ENCODE results near the gene SMAD4.

SMAD4 gene

DNA sequence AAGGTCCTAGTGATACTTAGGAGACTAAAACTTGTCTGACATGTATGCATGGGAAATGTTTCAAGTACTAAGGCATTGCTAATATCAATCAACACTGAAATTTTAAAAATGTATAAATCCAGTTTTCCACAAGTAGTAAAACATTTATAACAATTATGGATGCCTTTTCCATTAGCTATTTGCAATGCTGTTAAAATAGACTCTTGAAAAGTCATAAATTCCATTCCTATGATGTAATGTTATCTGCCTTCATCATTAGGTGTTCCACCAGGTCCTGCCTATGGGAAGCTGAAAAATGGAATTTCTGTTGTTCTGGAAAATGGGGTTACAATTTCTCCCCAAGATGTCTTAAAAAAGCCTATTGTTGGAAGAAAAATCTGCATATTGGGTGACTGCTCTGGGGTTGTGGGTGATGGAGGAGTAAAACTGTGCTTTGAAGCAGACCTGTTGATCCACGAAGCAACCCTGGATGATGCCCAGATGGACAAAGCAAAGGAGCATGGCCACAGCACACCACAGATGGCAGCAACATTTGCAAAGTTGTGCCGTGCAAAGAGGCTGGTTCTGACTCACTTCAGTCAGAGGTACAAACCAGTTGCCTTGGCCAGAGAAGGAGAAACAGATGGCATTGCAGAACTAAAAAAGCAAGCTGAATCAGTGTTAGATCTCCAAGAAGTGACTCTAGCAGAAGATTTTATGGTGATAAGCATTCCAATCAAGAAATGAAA lies 43.5 kb upstream of the SMAD4 start:
- no peak overlapping the region for H3K9ac ChIP-seq
- no peak overlapping the region for H3K4me2 ChIP-seq
- H2AFZ ChIP-seq (ENCODE audit: low read depth) = no peak overlapping the region

DNA sequence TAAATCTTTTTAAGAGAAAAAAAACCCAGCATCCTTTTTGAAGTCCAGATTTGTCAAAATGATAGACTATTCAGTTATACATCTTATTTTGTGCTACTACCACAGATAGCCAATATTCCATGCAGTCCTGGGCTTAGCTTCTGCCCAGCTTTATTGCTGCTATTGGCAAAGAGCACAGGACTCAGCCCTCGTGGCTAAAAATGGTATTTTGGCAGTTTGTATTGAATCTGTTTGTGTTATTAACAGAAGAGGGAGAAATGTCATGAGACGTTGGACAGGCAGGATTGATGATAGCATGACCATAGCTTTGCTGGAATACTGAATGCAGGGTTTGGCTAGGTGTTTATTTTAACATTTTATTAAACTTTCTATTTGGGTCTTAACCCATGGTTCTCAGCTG lies 42.8 kb upstream of the SMAD4 start:
- H3K79me2 ChIP-seq (ENCODE audit: insufficient read depth, low read depth) = no peaks in the 10 kb centered on the region
- no peak overlapping the region for H3K4me3 ChIP-seq (IDR thresholded peaks at IDR 0.05; ENCODE audit: insufficient read depth, low read depth, low read length)
- H3K27ac ChIP-seq = no peak overlapping the region
- no peaks in the 10 kb centered on the region for H3K36me3 ChIP-seq (ENCODE audit: insufficient read depth)
- H2AFZ ChIP-seq (ENCODE audit: low read depth) = no peak overlapping the region
- TF ChIP-seq, protein P1, sequence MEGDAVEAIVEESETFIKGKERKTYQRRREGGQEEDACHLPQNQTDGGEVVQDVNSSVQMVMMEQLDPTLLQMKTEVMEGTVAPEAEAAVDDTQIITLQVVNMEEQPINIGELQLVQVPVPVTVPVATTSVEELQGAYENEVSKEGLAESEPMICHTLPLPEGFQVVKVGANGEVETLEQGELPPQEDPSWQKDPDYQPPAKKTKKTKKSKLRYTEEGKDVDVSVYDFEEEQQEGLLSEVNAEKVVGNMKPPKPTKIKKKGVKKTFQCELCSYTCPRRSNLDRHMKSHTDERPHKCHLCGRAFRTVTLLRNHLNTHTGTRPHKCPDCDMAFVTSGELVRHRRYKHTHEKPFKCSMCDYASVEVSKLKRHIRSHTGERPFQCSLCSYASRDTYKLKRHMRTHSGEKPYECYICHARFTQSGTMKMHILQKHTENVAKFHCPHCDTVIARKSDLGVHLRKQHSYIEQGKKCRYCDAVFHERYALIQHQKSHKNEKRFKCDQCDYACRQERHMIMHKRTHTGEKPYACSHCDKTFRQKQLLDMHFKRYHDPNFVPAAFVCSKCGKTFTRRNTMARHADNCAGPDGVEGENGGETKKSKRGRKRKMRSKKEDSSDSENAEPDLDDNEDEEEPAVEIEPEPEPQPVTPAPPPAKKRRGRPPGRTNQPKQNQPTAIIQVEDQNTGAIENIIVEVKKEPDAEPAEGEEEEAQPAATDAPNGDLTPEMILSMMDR (conservative IDR thresholded peaks at IDR 0.05; ENCODE audit: low read depth, low read length) = no peak
- no peak overlapping the region for H3K4me2 ChIP-seq
- H4K20me1 ChIP-seq (ENCODE audit: insufficient read depth) = no peaks in the 10 kb centered on the region
- H3K9ac ChIP-seq = no peak overlapping the region
- H3K4me1 ChIP-seq (ENCODE audit: low read depth, poor library complexity, severe bottlenecking) = no peaks in the 10 kb centered on the region
- H3K27me3 ChIP-seq (ENCODE audit: insufficient read depth, low read depth) = no peaks in the 10 kb centered on the region

More for the DNA sequence above, 43.5 kb upstream of the SMAD4 start:
- H3K4me1 ChIP-seq (ENCODE audit: low read depth, poor library complexity, severe bottlenecking) = no peaks in the 10 kb centered on the region
- H3K79me2 ChIP-seq (ENCODE audit: insufficient read depth, low read depth) = no peaks in the 10 kb centered on the region
- no peaks in the 10 kb centered on the region for H3K27me3 ChIP-seq (ENCODE audit: insufficient read depth, low read depth)
- no peak overlapping the region for H3K4me3 ChIP-seq (IDR thresholded peaks at IDR 0.05; ENCODE audit: insufficient read depth, low read depth, low read length)
- no peak overlapping the region for H3K27ac ChIP-seq
- TF ChIP-seq, protein P1 (conservative IDR thresholded peaks at IDR 0.05; ENCODE audit: low read depth, low read length) = no peak
- H4K20me1 ChIP-seq (ENCODE audit: insufficient read depth) = no peaks in the 10 kb centered on the region
- H3K36me3 ChIP-seq (ENCODE audit: insufficient read depth) = no peaks in the 10 kb centered on the region

DNA sequence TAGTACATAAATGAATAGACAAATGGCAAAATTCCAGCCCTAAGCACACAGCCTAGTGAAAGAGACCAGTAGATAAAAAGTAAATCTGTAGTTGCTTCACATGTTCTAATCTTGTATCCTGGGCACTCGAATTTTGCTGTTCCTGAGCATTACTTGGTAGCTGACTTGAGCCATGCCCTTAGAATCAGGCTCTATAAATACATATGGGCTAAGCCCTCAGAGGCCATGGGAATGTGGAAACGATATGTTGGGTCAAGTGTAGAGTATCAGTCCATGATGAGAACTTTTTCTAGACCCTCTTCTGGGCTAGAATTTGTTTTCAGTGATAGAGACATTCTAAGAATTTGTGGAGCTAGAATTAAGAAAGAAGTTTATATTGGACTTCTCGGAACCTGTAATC lies 40.3 kb upstream of the SMAD4 start:
- no peaks in the 10 kb centered on the region for H3K4me1 ChIP-seq (ENCODE audit: low read depth, poor library complexity, severe bottlenecking)
- no peak overlapping the region for H2AFZ ChIP-seq (ENCODE audit: low read depth)
- TF ChIP-seq, protein P1 (conservative IDR thresholded peaks at IDR 0.05; ENCODE audit: low read depth, low read length) = no peak
- H3K27me3 ChIP-seq (ENCODE audit: insufficient read depth, low read depth) = no peaks in the 10 kb centered on the region
- H3K4me3 ChIP-seq (IDR thresholded peaks at IDR 0.05; ENCODE audit: insufficient read depth, low read depth, low read length) = no peak overlapping the region
- no peaks in the 10 kb centered on the region for H3K36me3 ChIP-seq (ENCODE audit: insufficient read depth)
- no peak overlapping the region for H3K9ac ChIP-seq
- H4K20me1 ChIP-seq (ENCODE audit: insufficient read depth) = no peaks in the 10 kb centered on the region
- no peak overlapping the region for H3K4me2 ChIP-seq
- no peaks in the 10 kb centered on the region for H3K79me2 ChIP-seq (ENCODE audit: insufficient read depth, low read depth)
- H3K27ac ChIP-seq = no peak overlapping the region

DNA sequence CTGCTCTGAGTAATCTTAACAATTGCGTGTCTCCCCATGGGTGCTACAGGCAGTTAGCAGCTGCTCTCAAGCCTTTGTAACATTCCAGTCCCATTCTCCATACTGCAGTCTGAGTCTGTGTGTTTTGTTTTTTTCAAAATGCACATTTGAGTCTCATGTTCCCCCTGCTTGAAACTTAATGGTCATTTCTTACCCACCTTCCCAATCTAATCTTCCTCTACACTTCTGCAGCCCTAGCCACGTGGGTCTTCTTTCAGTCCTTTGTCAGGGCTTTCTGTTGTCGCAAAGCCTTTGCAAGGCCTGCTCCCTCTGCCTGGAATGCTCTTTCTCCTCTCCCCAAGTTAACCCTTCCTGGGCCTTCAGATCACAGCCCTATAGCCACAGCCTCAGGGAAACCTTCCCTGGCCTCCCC lies 37.7 kb upstream of the SMAD4 start:
- Histone ChIP-seq H3K9ac (no peak overlapping the region), H2AFZ (ENCODE audit: low read depth) (no peak overlapping the region), H3K79me2 (ENCODE audit: insufficient read depth, low read depth) (no peaks in the 10 kb centered on the region), H3K4me1 (ENCODE audit: low read depth, poor library complexity, severe bottlenecking) (no peaks in the 10 kb centered on the region), H3K27ac (no peak overlapping the region), H3K27me3 (ENCODE audit: insufficient read depth, low read depth) (no peaks in the 10 kb centered on the region), H3K4me3 (IDR thresholded peaks at IDR 0.05; ENCODE audit: insufficient read depth, low read depth, low read length) (no peak overlapping the region), H3K4me2 (no peak overlapping the region), H3K36me3 (ENCODE audit: insufficient read depth) (no peaks in the 10 kb centered on the region), H4K20me1 (ENCODE audit: insufficient read depth) (no peaks in the 10 kb centered on the region)
- TF ChIP-seq, protein P1 (conservative IDR thresholded peaks at IDR 0.05; ENCODE audit: low read depth, low read length) = no peak
